Activated gamma-delta T cell (primary cell): ENCODE results near the gene VEPH1.

ENCODE experiments used
- DNase-seq: peaks from one replicate; lab custom pipeline; 2025; lab: John Stamatoyannopoulos, UW

The VEPH1 gene

DNA sequence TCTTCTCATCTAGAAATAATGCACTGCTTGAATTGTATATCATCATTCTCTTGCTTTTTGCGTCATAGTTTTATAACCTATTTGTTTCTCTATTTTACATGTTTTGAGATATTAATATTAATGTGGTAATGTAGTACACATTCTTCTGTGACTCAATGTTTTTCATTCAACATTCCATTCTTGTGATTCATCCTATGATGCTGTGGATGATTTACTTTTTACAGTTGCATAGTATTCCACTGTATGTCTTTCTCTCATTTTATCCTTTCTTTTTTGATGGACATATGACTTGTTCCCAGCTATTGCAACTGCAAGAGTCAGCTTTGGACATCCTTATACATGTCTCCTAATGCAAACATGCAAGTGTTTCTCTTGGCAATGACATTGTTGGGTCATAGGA, 20.6 kb upstream of the VEPH1 start:
- DNase-seq = no peak

DNA sequence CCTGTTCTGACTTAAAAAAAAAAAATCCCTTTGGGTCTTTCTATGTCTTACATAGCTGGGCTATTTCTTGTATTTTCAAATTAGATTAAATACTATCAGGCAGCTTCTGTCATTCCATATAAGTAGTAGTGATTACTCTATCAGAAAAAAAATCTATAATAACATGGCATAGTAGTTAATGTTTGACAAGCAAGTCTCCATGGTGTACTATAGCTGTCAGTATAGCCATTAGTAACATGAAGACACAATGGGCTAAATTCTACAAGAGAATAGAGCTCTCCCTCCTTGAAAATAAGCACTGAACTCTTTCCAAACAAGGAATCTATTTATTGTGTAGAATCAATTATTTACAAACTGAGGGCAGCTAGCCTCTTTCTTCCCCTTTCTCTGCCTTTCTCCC, 19.4 kb upstream of the VEPH1 start:
- no peak for DNase-seq

DNA sequence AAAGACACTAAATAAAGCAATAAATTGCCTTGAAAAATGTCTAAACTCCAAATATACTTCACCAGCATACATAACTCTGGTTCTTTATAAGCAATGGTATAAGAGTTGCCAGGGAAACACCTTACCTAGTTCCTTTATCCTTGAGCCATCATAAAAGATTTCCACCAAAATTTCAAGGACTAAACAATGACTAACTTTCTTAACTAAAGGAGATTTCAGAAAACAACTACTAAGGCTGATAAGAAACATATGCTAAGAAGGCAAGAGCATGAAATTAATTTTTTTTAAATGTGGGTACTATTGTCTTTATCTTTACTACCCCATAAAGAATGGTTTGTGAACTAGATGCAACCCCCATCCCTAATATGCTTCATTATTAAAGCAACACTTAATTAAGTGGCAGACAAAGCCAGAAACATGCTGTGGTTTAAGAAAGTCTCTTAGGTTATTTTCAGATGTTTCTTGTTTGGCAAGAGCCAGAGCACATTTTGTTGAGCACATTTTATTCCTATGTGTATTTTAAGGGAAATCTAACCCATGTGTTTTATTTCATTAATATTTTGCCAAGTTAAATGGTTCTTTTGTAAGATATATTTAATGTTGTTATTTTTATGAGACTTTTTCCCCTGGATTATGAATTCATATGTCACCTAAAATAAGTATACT, 17.4 kb upstream of the VEPH1 start:
- DNase-seq = no peak

DNA sequence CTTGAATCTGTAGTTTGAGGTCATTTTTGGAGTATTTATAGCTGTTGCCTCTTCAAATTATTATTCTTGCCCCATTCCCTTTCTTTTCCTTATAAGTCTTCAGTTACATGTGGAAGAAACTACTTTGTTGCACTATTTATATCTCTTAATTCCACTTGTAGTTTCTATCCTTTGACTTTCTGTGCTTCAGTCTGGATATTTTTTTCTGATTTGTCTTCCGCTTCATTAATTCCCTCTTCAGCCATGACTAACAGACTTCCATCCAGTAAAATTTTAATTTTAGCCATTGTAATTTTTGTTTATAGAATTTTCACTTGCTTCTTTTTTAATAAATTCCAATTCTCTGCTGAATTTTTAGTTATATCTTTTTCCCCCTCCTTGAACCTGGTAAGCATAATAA, 15.7 kb upstream of the VEPH1 start:
- DNase-seq = no peak

DNA sequence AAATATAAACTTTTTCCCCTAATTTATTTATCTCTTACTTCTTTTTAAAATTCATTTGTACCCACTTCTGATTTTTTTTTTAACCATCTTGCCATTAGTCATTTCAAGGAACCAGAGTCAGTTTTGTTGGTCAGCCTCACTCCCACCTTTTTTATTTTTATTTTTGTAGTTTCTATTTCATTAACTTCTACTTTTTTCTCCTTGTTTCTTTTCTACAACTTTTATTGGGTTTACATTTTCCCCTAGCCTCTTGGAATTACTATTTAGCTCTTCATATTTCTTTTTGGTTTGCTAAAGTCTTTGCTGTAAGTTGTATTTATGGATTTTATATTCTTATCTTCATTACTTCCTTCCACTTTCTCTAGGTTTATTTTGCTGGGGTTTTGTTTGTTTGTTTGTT, 13.7 kb upstream of the VEPH1 start:
- no peak for DNase-seq

DNA sequence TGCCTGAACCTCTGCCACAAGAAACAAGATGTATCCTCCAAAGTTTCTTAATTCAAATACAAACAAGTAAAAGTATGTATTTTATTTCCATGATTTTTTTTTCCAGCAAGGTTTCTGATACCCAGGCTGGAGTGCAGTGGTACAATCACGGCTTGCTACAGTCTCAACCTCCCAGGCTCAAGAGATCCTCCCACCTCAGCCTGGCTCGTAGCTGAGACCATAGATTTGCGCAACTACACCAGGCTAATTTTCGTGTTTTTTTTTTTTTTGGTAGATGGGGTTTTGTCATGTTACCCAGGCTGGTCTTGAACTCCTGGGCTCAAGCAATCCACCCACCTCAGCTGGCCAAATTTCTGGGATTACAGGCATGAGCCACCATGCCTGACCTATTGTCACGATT, 12.2 kb upstream of the VEPH1 start:
- no peak for DNase-seq

DNA sequence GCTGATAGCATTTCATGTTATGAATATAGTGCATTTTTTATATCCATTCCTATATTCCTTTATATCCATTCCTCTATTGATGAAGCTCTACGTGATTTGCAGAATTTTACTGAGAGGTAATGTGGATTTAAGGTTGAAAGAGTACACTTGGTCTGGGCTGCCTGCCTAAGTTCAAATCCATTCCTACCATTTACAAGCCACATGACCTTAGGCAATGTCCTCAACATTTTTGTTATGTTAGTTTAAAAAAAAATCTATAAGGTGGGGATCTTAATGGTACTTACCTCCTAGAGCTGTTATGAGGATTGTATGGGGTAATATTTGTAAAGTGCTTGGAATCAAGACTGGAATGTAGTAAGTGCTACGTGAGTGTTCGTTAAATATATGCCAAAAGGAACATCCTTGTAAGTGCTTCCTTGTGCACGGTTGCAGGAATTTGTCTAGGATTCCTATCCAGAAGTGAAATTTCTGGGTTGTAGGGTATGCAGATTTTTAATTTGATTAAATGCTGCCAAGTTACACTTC, 11.2 kb upstream of the VEPH1 start:
- no peak for DNase-seq

DNA sequence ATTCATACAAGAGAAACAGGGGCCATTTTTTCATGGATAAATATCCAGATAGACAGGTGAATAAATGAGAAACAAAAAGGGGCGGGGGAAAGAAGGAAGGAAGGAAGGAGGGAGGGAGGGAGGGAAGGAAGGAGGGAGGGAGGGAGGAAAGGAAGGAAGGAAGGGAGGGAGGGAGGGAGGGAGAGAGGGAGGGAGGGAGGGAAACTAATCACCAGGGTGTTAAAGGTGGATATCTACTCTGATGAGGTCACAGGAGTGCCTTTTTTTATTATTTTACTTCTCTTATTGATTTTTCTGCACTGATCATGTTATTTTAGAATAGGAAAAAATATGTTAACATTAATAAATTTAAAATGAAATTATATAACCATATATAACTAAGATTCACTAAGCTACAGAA, 10.4 kb upstream of the VEPH1 start:
- no peak for DNase-seq

DNA sequence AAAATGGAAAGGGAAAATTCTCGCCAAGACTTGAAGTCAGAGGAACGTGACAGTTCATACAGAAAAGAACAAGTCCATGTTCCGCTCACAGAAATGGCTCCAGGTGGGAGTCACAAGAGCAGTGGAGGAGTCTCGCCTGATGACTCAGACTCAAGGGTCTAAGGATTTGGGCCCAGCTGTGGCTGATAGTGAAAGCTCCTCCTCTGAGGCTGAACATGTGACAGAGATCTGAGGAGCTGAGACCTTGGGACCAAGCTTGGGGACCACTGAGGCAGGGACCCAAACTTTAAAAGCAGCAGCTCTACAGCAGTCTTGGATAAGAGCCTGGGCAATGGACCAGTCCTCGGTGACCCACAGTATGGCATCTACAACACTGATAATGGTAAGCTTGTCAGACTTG, 9.3 kb upstream of the VEPH1 start:
- DNase-seq = no peak

DNA sequence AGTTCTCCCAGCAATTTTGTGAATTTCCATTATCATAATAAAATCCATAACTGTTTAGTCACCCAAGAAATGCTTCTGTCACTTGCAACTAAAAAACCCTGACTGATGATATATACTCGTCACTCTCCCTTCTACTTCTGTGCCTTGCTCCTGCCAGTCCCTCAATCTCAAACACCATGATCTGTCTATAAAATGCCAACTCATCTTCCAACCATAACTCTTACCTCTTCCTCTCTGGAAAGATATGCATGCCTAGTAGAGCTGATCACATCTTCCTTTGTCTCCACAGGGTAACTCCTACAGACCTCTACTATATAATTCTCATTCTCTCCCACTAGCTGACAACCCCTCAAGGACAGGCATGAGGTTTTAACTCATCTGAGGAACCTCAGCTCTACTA, 5.2 kb upstream of the VEPH1 start:
- DNase-seq = no peak

DNA sequence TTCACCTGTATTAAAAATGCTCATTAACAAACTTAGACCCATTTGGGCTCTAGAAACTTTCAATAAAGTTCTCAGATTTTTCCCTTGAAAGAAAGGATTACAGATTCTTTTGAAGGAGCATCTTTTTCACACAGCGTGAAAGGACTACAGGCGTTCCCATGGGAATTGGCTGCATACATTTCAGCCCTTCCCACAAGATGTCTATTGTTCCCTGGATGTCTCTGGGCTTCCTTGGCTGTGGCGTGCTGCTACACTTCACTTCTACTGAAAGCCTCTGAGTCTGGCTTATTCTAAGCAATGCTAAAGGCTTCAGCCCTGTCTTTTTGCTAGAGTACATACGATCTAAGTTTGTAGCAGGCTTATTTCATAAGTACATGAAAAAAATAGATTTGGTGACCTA, 1.4 kb downstream of the VEPH1 start:
- DNase-seq = no peak

DNA sequence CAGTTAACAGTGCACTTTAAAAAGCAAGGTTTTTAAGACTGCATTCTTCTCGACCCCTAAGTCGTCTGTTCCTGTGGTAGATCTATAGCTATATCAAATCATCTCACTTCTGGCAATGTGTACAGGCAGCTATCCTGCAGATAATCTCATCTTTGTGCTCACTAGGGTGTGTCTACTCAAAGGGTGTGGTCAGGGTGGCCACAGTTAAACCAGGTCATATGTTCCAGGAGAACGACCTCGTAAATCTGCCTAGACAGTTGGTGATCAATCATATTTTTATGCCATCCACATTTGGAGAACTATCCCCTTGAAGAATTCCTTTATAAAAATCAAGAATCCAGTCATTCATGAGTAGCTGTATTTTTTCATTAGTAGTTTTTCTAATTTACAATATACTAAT, 3.0 kb downstream of the VEPH1 start:
- DNase-seq = no peak

DNA sequence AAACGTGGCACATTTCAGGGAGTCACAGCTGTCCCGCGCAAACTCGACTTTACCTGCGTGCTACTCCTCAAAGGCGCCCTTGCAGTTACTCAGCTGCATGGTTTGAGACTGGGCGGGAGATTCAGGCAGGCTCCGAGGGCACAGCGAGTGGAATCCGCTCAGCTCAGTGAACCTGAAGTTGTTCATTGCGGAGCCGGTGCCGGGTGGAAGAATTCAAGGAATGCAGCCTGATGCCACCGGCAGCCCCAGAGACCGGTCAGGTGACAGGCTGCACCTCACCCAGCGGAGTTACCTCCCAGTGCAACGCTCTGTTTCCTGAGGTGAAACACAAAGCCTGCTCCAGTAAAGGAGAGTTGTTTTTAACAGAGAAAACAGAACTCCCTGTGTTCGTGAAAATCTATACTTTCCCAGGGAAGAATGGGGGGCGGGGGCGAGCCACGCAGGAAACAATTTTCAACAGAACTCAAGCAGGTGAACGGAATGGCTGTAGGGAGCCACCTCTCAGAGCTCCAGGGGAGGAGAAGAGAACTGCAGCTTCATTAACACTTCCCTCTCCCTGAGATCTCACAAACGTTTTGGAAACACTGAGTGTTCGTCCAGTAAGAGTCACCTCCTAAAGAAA, 3.8 kb downstream of the VEPH1 start:
- no peak for DNase-seq

DNA sequence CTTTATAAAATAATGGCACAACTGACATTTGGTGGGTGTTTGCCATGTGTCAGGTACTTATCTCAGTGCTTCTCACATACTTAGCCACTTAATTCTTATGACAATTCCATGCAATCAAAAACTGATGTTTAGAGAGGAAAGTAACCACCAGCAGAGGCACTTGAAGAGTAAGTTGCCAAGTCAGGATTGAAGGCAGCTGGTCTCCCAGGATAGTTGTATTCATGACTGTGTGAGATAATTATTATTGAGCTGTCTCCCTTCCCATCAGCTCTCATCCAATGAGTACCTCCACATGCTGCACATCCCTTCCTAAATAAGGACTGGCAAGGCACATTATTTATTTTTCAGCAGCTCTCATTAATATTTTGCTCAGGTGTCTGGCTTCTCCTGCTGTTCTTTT, 4.8 kb downstream of the VEPH1 start:
- no peak for DNase-seq

DNA sequence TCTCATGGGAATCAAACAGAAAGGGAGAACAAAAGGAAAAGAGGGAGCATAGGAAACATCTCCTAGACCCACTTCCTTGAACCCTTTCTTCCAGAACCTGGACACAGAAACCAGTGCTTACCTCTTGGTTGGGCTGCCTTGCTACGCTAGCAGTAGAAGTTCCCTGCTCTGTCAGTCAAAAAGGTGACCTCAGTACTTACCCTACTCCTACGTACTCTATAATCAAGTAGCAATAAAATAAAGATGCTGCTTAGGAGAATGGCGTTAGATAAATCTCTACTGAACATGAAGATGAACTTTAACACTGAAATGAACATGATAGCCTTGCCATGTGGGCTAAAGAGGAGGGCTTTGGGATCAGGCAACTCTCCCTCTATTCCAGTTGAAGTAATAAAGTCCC, 7.4 kb downstream of the VEPH1 start:
- DNase-seq = no peak

DNA sequence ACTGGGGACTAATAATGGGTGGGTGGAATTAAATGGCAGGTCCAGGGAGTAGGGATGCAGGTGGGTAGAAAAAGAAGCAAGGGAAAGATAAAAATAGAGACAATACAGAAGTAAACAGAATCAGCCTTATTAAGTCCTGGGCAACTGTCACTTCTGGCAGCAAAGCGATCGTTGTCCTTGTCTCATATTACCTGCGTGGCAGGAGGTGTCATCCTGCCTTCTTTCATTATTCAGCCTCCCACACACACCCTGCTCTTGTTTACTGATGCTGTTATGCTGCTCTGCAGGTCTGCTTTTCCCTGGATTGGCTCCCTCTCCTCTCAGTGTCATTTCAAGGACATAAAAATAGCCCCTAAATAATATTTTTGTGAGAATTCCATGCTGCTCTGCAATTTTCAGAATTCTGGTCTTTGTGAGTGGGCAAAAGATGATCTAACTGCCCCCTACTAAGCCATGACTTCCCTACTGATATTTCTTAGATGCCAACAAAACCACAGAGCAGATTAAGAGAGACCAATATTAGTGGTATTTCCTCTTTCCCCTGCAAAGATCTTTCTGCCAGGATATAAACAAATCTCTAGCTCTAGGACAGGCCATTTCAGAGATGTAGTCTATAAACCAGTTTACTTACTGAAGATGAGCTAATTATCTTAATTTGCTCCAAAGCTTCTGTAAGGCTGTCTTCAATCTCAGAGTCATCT, 8.5 kb downstream of the VEPH1 start:
- no peak for DNase-seq

DNA sequence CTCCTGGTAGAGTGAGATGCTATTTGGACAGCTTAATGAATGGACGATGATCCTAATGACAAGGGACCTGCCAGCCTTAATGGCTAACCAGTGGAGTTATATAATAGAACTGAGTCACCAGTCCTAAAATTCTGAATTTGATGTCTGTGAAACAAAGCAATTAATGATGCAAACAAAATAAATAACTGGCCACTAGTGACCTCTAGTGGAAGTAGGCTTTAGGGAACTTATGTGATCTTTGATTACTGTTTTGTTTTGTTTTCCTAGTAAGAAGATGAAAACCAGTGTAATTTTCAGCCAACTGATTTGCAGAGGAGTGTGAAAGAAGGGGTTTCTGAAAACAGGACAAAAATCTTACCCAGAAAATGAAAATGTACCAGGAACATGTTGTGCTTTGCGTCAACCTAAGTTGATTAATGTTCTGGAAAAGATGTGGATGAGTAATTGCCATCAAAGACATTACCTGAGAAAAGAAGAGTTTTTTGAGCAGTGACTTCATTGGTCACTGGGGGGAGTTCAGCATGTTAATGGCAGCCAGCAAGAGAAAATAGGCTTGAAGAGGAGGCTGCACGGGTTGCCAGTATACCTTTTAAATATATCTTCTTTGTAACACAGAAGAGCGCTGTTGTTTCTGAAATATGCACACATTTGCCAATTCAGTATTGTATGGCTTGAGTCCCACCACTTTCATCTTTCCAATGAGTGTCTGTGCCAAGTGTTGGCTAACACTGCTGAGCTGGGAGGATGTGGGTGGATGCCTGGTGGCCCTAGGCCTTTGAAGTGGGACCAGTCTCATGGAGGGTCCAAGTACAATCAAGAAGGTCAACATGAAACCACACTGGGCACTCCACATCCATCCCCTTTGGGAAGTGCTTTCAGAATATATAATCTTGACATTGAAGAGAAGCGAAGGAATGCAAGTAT, 9.3 kb downstream of the VEPH1 start:
- no peak for DNase-seq

DNA sequence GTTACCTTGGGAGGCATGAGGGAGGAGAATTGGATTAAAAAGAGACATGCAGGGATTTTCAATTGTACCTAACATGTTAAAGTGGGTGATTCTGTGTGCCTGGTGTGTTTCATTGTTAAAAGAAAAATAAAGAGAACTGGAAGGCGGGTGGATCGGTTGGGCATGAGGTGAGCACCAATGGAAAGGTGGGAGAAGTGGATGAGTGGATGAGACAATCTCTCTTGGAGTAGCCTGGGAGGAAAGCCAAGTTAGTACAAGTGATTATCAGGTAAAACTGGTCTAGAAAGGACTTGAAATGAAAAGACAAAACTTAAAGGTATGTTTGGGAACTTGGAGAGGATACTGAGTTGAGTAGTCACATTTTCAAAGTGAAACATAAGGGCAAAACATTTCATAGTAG, 12.1 kb downstream of the VEPH1 start:
- no peak for DNase-seq

DNA sequence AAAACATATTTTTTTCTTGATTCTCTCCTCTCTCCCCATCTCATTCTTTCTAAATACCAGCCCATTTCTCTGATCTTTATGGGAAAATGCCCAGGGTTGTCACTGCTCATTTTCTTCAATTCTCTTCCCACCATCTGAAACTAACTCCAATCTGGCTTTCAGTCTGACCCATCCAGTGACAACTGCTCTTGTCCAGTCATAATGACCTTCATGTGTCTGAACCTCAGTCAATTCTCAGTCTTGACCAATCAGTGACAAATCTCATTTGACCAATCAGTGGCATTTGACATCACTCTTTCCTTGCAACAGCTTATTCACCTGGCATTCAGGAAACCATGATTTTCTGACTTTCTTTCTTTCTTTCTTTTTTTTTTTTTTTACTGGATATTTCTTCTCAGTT, 15.1 kb downstream of the VEPH1 start:
- no peak for DNase-seq

DNA sequence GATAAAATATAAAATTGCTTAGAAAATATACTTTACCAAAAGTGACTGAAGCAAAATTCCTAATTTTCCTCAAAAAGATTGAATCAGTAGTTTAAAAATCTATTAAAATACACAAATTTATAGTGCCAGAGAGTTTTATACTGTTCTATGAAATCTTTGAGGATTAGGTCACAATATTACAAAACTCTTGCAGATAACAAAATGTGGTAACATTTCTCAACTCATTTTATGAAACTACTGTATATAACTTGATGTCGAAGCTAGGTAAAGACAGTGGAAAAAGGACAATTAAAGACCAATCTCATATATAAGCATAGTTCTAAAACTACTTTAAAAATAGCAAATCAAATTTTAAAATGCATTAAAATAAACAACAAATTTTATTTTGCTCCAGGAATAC, 15.9 kb downstream of the VEPH1 start:
- no peak for DNase-seq

DNA sequence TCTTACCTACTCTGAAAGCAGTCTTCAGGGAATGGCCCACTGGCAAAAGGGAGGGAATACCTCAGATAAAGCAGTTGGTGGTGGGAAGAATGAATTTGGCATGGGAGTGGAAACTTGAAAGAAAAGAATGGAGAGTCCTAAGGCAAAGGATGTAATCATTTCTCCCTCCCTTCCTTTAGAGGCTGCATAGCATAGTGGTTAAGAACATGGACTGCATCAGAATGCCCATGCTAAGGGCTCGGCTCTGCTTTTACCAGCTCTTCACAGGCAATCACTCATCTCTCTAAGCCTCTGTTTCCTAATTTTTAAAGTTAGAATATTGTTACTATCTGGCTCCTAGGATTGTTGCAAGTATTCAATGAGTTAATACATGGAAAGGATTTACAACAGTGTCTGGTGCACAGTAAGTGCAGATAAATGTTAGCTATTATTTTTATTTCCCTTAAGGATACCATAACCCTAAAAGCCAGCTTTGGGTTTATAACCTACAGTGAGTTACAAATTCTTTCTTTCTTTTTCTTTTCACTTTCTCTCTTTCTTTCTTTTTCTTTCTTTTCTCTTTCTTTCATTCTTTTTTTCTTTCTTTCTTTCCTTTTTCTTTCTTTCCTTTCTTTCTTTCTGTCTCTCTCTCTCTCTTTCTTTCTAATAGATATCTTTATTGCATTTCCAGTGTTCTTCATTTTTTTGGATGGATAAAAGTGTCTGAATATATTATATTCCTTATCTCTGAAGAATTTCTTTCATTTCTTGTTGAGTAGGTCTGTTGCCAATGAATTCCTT, 23.6 kb downstream of the VEPH1 start:
- DNase-seq = no peak

DNA sequence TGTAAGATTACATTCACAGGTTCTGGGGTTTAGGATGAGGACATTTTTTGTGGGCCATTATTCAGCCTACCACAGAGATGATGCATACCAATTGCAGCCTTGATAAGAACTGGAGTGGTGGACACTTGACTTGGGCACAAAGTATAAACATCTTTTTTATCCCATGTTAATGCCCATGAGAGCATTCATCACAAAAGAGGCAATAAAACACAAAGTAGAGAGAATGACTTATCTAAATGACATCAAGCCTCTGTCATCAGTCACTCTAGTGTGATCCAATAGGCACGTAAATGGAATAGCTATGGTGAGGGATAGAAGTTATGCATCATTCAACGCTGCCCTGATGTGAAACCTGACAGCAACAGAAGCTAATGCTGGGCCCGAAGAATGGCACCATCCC, 25.8 kb downstream of the VEPH1 start:
- no peak for DNase-seq
